Measurements from ENCODE around the gene REXO1. TPM values are rescaled to one million over a fixed set of nuclear protein-coding genes. Genes with fewer than 3 reads are reported as not detected.

The REXO1 gene
- total RNA-seq, 6 donors from 2014 or later = 17.0 to 106 (median 38.8) TPM

DNA sequence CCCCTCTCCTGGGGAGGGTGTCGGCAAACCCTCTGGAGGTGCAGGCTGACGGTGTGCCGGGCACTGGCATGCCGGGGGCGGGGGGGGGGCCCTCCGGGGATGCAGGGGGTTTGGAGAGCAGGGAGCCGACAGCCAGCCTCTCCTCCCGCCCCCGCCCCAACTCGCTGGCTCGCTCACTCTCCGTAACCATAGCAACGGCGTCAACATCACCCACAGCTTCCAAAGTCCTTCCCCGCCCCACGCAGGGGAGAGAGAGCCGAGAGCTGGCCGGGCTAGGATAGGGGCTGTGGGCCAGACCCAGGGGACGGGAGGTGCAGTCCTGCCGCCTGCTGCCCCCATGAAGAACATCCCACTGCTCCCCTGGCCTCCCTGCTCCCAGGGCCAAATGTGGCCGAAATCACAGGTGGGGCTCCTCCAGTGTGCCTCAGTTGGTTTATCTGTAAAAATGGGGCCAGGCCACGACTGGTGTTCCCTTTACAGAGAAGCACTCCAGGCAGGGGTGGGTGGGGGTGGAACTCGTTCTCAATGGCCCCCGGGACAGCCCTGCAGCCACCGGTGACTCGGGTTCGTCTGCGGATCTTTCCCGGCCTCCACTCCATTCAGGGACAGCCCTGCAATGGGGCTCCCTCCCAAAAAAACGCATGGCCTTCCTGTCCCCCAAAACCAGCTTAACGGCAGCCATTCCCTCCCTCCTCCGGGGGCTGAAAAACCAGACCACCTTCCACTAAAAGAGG is 11.9 kb upstream of the REXO1 start:
- Histone ChIP-seq H3K36me3 (no peaks in the 10 kb centered on the region), H3K4me1 (peaks cover 60 to 83% (median 76%) of the 10 kb centered on the region in 4 donors), H3K27ac (peak overlapping the region in 3 of 4 donors; percentile 27 to 56 (median 49)), H3K27me3 (no peaks in the 10 kb centered on the region), H3K4me3 (peak overlapping the region in 1 of 4 donors; percentile 6), H3K9me3 (no peaks in the 10 kb centered on the region)
- no peak for ATAC-seq (ENCODE audit: low FRiP score in 2 of 2)
- TF ChIP-seq POLR2AphosphoS5 (IDR thresholded peaks at IDR 0.05) (no peak), EP300 (IDR thresholded peaks at IDR 0.05) (no peak), POLR2A (IDR thresholded peaks at IDR 0.05) (no peak)
- TF ChIP-seq, protein P1, sequence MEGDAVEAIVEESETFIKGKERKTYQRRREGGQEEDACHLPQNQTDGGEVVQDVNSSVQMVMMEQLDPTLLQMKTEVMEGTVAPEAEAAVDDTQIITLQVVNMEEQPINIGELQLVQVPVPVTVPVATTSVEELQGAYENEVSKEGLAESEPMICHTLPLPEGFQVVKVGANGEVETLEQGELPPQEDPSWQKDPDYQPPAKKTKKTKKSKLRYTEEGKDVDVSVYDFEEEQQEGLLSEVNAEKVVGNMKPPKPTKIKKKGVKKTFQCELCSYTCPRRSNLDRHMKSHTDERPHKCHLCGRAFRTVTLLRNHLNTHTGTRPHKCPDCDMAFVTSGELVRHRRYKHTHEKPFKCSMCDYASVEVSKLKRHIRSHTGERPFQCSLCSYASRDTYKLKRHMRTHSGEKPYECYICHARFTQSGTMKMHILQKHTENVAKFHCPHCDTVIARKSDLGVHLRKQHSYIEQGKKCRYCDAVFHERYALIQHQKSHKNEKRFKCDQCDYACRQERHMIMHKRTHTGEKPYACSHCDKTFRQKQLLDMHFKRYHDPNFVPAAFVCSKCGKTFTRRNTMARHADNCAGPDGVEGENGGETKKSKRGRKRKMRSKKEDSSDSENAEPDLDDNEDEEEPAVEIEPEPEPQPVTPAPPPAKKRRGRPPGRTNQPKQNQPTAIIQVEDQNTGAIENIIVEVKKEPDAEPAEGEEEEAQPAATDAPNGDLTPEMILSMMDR (IDR thresholded peaks at IDR 0.05) = no peak
- DNase-seq = no peak
- WGBS, 2 donors = 37 to 64% methylated on average over 16 to 26 of the region's 32 CpGs

DNA sequence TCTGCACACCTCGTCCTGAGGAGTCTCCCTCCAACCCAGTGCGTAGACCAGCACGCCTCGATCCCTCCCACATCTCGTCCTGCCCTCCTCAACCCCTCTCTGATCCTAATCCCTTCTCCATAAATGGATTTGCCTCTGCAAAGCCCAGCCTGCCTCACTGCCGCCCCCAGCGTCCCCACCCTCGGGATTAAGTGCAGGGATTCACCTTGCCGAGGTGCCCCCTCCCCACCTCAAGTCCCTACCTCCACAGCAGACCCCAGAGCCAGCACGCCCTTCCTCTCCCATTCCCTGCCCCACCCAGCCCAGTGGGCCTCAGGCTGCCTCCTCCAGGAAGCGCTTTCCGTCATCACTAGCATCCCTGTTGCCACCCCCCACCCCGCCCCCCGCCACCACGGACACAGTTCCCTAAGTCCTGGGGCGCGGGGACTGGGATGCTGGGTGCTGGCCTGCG is 11.1 kb upstream of the REXO1 start:
- H3K27ac ChIP-seq = peak overlapping the region in 3 of 4 donors; percentile 27 to 56 (median 49)
- peaks cover 63 to 83% (median 79%) of the 10 kb centered on the region in 4 donors for H3K4me1 ChIP-seq
- H3K9me3 ChIP-seq = no peaks in the 10 kb centered on the region
- peaks cover 0 to 1% (median 0%) of the 10 kb centered on the region in 4 donors for H3K36me3 ChIP-seq
- DNase-seq (no peak), ATAC-seq (ENCODE audit: low FRiP score in 2 of 2) (no peak)
- TF ChIP-seq POLR2A (IDR thresholded peaks at IDR 0.05) (no peak), EP300 (IDR thresholded peaks at IDR 0.05) (no peak), POLR2AphosphoS5 (IDR thresholded peaks at IDR 0.05) (no peak)
- TF ChIP-seq, protein P1 (IDR thresholded peaks at IDR 0.05) = no peak
- 65 to 76% methylated on average over 14 to 18 of the region's 18 CpGs for WGBS, 2 donors
- no peak overlapping the region for H3K4me3 ChIP-seq
- no peaks in the 10 kb centered on the region for H3K27me3 ChIP-seq

DNA sequence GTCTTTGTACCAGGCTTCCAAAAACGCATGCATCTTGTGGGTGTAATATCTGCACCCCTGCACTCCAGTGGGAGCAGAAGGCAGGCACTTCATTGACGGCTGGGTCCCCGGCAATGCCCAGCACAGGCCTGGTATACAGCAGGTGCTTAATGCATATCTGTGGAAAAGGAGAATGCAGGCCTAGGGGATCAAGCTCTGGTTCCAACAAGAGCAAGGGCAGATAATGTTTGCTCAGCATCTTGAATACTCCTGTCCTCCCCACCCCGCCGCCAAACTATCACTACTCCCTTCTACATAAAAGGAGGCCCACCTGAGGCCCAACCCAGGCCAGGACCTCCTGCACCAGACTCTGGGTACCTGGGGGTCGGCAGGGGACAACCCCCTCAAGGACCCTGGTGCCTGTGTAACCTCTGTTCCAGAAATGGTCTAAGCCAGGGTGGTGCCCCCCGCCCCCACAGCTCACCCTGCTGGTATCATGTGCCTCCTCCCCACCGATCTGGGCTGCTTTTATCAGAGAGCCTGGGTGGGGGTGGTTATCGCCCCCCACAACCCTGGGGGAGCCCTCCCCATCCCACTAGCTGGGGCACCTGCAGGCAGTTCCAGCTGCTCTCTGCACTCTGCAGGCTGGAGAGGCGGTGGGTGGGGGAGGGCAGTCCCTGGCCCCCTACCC is 10.3 kb upstream of the REXO1 start:
- Histone ChIP-seq H3K4me1 (peaks cover 72 to 90% (median 87%) of the 10 kb centered on the region in 4 donors), H3K27me3 (no peaks in the 10 kb centered on the region), H3K27ac (peak overlapping the region; percentile 93 to 95 (median 94)), H3K9me3 (no peaks in the 10 kb centered on the region), H3K36me3 (peaks cover 0 to 4% (median 0%) of the 10 kb centered on the region in 4 donors), H3K4me3 (no peak overlapping the region)
- 64 to 72% methylated on average over 8 to 9 of the region's 10 CpGs for WGBS, 2 donors
- TF ChIP-seq POLR2A (IDR thresholded peaks at IDR 0.05) (no peak), EP300 (IDR thresholded peaks at IDR 0.05) (no peak), POLR2AphosphoS5 (IDR thresholded peaks at IDR 0.05) (no peak)
- TF ChIP-seq, protein P1 (IDR thresholded peaks at IDR 0.05) = no peak
- no peak for ATAC-seq (ENCODE audit: low FRiP score in 2 of 2)
- no peak for DNase-seq

DNA sequence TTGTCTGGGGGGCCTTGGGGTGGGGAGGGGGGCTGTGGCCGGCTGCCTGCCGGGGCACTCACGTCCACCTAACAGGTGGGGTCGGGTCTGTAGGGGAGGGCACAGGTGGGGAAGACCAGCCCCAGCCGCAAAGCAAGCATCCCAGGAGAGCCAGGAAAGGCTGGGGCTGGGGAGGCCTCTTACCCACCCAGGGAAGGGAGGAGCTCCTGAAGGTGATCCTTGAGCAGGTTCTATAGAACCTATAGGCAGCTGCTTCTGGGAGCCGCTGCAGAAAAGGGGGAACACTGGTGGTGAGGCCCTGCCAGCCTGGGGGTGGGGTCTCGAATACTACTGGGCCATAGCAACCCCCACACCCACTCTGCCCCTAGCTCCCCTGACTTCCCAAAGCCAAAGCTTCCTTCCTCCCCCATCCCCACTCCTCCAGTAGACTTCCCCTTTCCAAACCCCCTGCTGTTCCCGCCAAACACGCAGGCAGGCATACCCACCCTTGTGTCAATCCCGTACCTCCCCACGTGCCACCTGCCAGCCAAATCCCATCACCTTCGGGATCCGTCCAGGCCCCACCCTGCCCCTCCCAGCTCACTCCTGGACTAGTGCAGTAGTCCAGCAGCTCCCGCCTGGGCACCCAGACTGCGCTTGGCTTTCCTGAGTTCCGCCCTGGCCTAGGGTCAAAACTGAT is 9.5 kb upstream of the REXO1 start:
- TF ChIP-seq, protein P1 (IDR thresholded peaks at IDR 0.05) = no peak
- TF ChIP-seq EP300 (IDR thresholded peaks at IDR 0.05) (no peak), POLR2A (IDR thresholded peaks at IDR 0.05) (no peak), POLR2AphosphoS5 (IDR thresholded peaks at IDR 0.05) (no peak)
- peaks cover 77 to 98% (median 95%) of the 10 kb centered on the region in 4 donors for H3K4me1 ChIP-seq
- no peaks in the 10 kb centered on the region for H3K27me3 ChIP-seq
- peaks cover 0 to 4% (median 0%) of the 10 kb centered on the region in 4 donors for H3K36me3 ChIP-seq
- WGBS, 2 donors = 40 to 46% methylated on average over 10 to 15 of the region's 16 CpGs
- peak overlapping the region; percentile 93 to 95 (median 94) for H3K27ac ChIP-seq
- ATAC-seq (ENCODE audit: low FRiP score in 2 of 2) (no peak), DNase-seq (no peak)
- H3K9me3 ChIP-seq = no peaks in the 10 kb centered on the region
- H3K4me3 ChIP-seq = peak overlapping the region in 3 of 4 donors; percentile 47 to 60 (median 59)
